CD14-positive monocyte (primary cell): ENCODE data around the gene PSMD3. TPM values are rescaled to one million over a fixed set of nuclear protein-coding genes. Genes with fewer than 3 reads are reported as not detected.
A peak's percentile ranks its signal among the peaks of the same experiment; 100 is the strongest.

ENCODE experiments used
- DNase-seq, 3 donors: peaks; one replicate each; pipeline ENCODE4 v3.0.0-alpha.2; 2011 to 2022
- H2AFZ ChIP-seq: 2 replicates; pipeline ENCODE4 v1.6.0; 2012; ENCODE audit warnings: mild to moderate bottlenecking, low read depth, low read length, inconsistent platforms; ENCODE audit not compliant: insufficient read depth, poor library complexity, severe bottlenecking
- H3K27ac ChIP-seq, 2 donors: 1 replicate in 1 of 2; 2 replicates in 1 of 2; pipeline ENCODE4 v1.5.1; 2012 to 2013; ENCODE audit warnings: low read length in 2 of 2, control low read depth in 1 of 2, inconsistent platforms in 1 of 2, low read depth in 1 of 2, mild to moderate bottlenecking in 1 of 2
- H3K27me3 ChIP-seq, 2 donors: one replicate each; pipeline versions ENCODE4 v1.6.0 to v1.6.1; 2011 to 2013; ENCODE audit warnings: low read length in 2 of 2; ENCODE audit not compliant: control insufficient read depth in 2 of 2, insufficient read depth in 2 of 2
- H3K36me3 ChIP-seq, 2 donors: replicated peaks in 1 of 2; 1 replicate in 1 of 2; 2 replicates in 1 of 2; pipeline versions ENCODE4 v1.5.1 to v1.6.1; 2012 to 2013; ENCODE audit warnings: low read length in 2 of 2, control low read depth in 1 of 2, inconsistent platforms in 1 of 2, mild to moderate bottlenecking in 1 of 2; ENCODE audit not compliant: insufficient read depth in 2 of 2, control insufficient read depth in 1 of 2
- H3K4me1 ChIP-seq, 2 donors: 1 replicate in 1 of 2; 2 replicates in 1 of 2; pipeline versions ENCODE4 v1.5.1 to v1.6.1; 2012 to 2013; ENCODE audit warnings: low read length in 2 of 2, control low read depth in 1 of 2, inconsistent platforms in 1 of 2, mild to moderate bottlenecking in 1 of 2, moderate library complexity in 1 of 2; ENCODE audit not compliant: insufficient read depth in 2 of 2, control insufficient read depth in 1 of 2
- H3K4me2 ChIP-seq: replicated peaks from 2 replicates; pipeline ENCODE3; 2012; ENCODE audit warnings: low read length, moderate library complexity, mild to moderate bottlenecking; ENCODE audit not compliant: poor library complexity, severe bottlenecking; ENCODE audit errors: extremely low read depth
- H3K4me3 ChIP-seq, 3 experiments: fragments of 200-600 bp in 1 of 3; sonication (generic) in 1 of 3; replicated peaks in 1 of 3; 1 replicate in 2 of 3; 2 replicates in 1 of 3; pipeline ENCODE4 v1.5.1; 2011 to 2013; ENCODE audit warnings: low read length in 3 of 3, mild to moderate bottlenecking in 3 of 3, control low read depth in 2 of 3, low read depth in 2 of 3, inconsistent platforms in 1 of 3, moderate library complexity in 1 of 3
- H3K79me2 ChIP-seq: 2 replicates; pipeline ENCODE4 v1.6.0; 2012; ENCODE audit warnings: mild to moderate bottlenecking, control low read depth, inconsistent platforms, low read length, moderate library complexity; ENCODE audit not compliant: insufficient read depth
- H3K9ac ChIP-seq: 2 replicates; pipeline ENCODE4 v1.6.0; 2017; ENCODE audit warnings: low read length, mild to moderate bottlenecking; ENCODE audit not compliant: insufficient read depth, poor library complexity, severe bottlenecking
- H3K9me3 ChIP-seq, 2 donors: replicated peaks in 1 of 2; 1 replicate in 1 of 2; 2 replicates in 1 of 2; pipeline versions ENCODE4 v1.5.1 to v1.6.1; 2012 to 2013; ENCODE audit warnings: low read length in 2 of 2, control low read depth in 1 of 2; ENCODE audit not compliant: control insufficient read depth in 1 of 2, insufficient read depth in 1 of 2
- H4K20me1 ChIP-seq: 2 replicates; pipeline ENCODE4 v1.6.0; 2012; ENCODE audit warnings: mild to moderate bottlenecking, low read length, control low read depth, moderate library complexity; ENCODE audit not compliant: insufficient read depth
- H3K27ac Mint-ChIP-seq, 7 donors: one replicate each; pipeline ENCODE4 v1.8.0; 2020; ENCODE audit warnings: mild to moderate bottlenecking in 7 of 7, mixed read lengths in 7 of 7, moderate library complexity in 6 of 7, inconsistent platforms in 2 of 7
- H3K27me3 Mint-ChIP-seq, 3 donors: one replicate each; pipeline ENCODE4 v1.8.0; 2021 to 2022; ENCODE audit warnings: low read depth in 3 of 3, mild to moderate bottlenecking in 3 of 3, mixed read lengths in 3 of 3, moderate library complexity in 3 of 3, inconsistent platforms in 1 of 3
- H3K36me3 Mint-ChIP-seq, 2 donors: one replicate each; pipeline ENCODE4 v1.8.0; 2020; ENCODE audit warnings: mixed read lengths in 2 of 2, inconsistent platforms in 1 of 2, mild to moderate bottlenecking in 1 of 2
- H3K4me1 Mint-ChIP-seq: one replicate; pipeline ENCODE4 v1.8.0; 2020; ENCODE audit warnings: mild to moderate bottlenecking, mixed read lengths
- H3K4me3 Mint-ChIP-seq, 2 donors: one replicate each; pipeline ENCODE4 v1.8.0; 2020; ENCODE audit warnings: mild to moderate bottlenecking in 2 of 2, mixed read lengths in 2 of 2, moderate library complexity in 1 of 2
- H3K9me3 Mint-ChIP-seq, 7 donors: one replicate each; pipeline ENCODE4 v1.8.0; 2020 to 2022; ENCODE audit warnings: mixed read lengths in 7 of 7, mild to moderate bottlenecking in 6 of 7, moderate library complexity in 6 of 7, inconsistent platforms in 2 of 7
- CTCF ChIP-seq: fragments of 200-600 bp; IDR thresholded peaks from one replicate; pipeline ENCODE4 v1.8.0; 2022; ENCODE audit warnings: antibody characterized with exemption, mild to moderate bottlenecking
- WGBS: methylation state at CpG from one replicate; pipeline ENCODE4 v1.1.5; 2013; ENCODE audit warnings: missing lambda C conversion rate; ENCODE audit not compliant: insufficient coverage; 5-methylcytosine and 5-hydroxymethylcytosine counted together
- intact Hi-C, 2 donors: fragments of 100-400 bp; cut with micrococcal nuclease; formaldehyde crosslinking; loops; one replicate each; pipeline versions ENCODE4 v1.15.0 to v1.15.1; 2023
- polyA plus RNA-seq, 3 donors: library from polyadenylated mRNA; depleted of rRNA in 1 of 3; unstranded in 2 of 3; stranded (reverse) in 1 of 3; fragments of 300-500 nt in 2 of 3; fragments of >200 nt in 1 of 3; fragmentation: Illumina TruSeq in 2 of 3; gene quantifications; 1 replicate in 2 of 3; 2 replicates in 1 of 3; pipeline ENCODE4 v1.2.3, GENCODE V29; 2012 to 2021

Gene PSMD3
- polyA plus RNA-seq, 3 donors, result 48.4 to 63.2 (median 48.8) TPM

- Histone ChIP-seq H3K4me1 (peaks cover 17 to 19% of the 10 kb centered on the region in 2 donors), H3K9me3 (no peaks in the 10 kb centered on the region), H3K4me3 (no peak overlapping the region), H4K20me1 (no peaks in the 10 kb centered on the region), H3K4me2 (no peak overlapping the region), H2AFZ (no peak overlapping the region), H3K27ac (no peak overlapping the region), H3K9ac (no peak overlapping the region), H3K27me3 (no peaks in the 10 kb centered on the region), H3K79me2 (no peaks in the 10 kb centered on the region), H3K36me3 (no peaks in the 10 kb centered on the region)
- Mint-ChIP-seq H3K27me3 (peaks cover 5 to 15% (median 9%) of the 10 kb centered on the region in 3 donors), H3K9me3 (peaks cover 0 to 2% (median 0%) of the 10 kb centered on the region in 7 donors), H3K4me1 (peaks cover 20% of the 10 kb centered on the region), H3K36me3 (no peaks in the 10 kb centered on the region), H3K27ac (peak overlapping the region in 1 of 7 donors; percentile 2), H3K4me3 (no peak overlapping the region)
- intact Hi-C loops, result no loop called here
- no CpG with 5 or more reads among the region's 4 CpGs for WGBS
- TF ChIP-seq CTCF, result no peak
- no peak for DNase-seq
These were observed 24.8 kb upstream of the PSMD3 start for GRCh38 chr17:39955726-39956225.

GRCh38 chr17:39960524-39961041 is 20.0 kb upstream of the PSMD3 start:
- peaks cover 0 to 3% (median 2%) of the 10 kb centered on the region in 3 donors for H3K27me3 Mint-ChIP-seq
- H3K4me1 Mint-ChIP-seq, result peaks cover 13% of the 10 kb centered on the region
- H3K27ac Mint-ChIP-seq, result peak overlapping the region in 1 of 7 donors; percentile 41
- no peak for TF ChIP-seq CTCF
- Histone ChIP-seq H3K4me1 (peaks cover 4 to 6% of the 10 kb centered on the region in 2 donors), H3K4me2 (no peak overlapping the region), H3K36me3 (no peaks in the 10 kb centered on the region), H2AFZ (no peak overlapping the region), H3K79me2 (no peaks in the 10 kb centered on the region), H4K20me1 (no peaks in the 10 kb centered on the region), H3K9me3 (no peaks in the 10 kb centered on the region), H3K27me3 (no peaks in the 10 kb centered on the region), H3K4me3 (no peak overlapping the region), H3K27ac (no peak overlapping the region), H3K9ac (no peak overlapping the region)
- intact Hi-C loops, result no loop called here
- WGBS, result 92% methylated on average over 4 of the region's 8 CpGs
- no peak overlapping the region for H3K4me3 Mint-ChIP-seq
- no peak for DNase-seq
- no peaks in the 10 kb centered on the region for H3K9me3 Mint-ChIP-seq
- no peaks in the 10 kb centered on the region for H3K36me3 Mint-ChIP-seq
